H1 (cell line): ENCODE results near the gene RARRES1. TPM values are rescaled to one million over a fixed set of nuclear protein-coding genes. Genes with fewer than 3 reads are reported as not detected.

Source experiments
- BCL11A ChIP-seq, 2 experiments: IDR thresholded peaks; one replicate each; pipeline ENCODE4 v1.6.1; 2011; ENCODE audit warnings: low read depth in 2 of 2, low read length in 2 of 2, mild to moderate bottlenecking in 2 of 2
- BRCA1 ChIP-seq: IDR thresholded peaks from 2 replicates; pipeline ENCODE4 v1.6.1; 2012; ENCODE audit warnings: low read depth, low read length, improper control_type of control experiment
- EP300 ChIP-seq, 2 experiments: IDR thresholded peaks; 1 replicate in 1 of 2; 2 replicates in 1 of 2; pipeline ENCODE4 v1.6.1; 2011 to 2012; ENCODE audit warnings: low read depth in 2 of 2, low read length in 2 of 2, mild to moderate bottlenecking in 2 of 2, borderline replicate concordance in 1 of 2, inconsistent platforms in 1 of 2, moderate library complexity in 1 of 2
- HDAC2 ChIP-seq, 2 experiments: fragments of 300-600 bp in 1 of 2; sonication (generic) in 1 of 2; IDR thresholded peaks; 2 replicates each; pipeline ENCODE4 v1.6.1; 2011 to 2012; ENCODE audit warnings: low read depth in 2 of 2, low read length in 2 of 2, mild to moderate bottlenecking in 2 of 2, moderate library complexity in 2 of 2, borderline replicate concordance in 1 of 2, inconsistent platforms in 1 of 2
- POLR2AphosphoS5 ChIP-seq: IDR thresholded peaks from 2 replicates; pipeline ENCODE4 v1.6.1; 2011; ENCODE audit warnings: low read depth, low read length
- SRF ChIP-seq: IDR thresholded peaks from 2 replicates; pipeline ENCODE4 v1.6.1; 2011; ENCODE audit warnings: mild to moderate bottlenecking, low read depth, low read length, moderate library complexity
- YY1 ChIP-seq: IDR thresholded peaks from 2 replicates; pipeline ENCODE4 v1.6.1; 2011; ENCODE audit warnings: low read depth, mild to moderate bottlenecking, low read length
- polyA plus RNA-seq, 7 experiments: library from polyadenylated mRNA; depleted of rRNA in 3 of 7; stranded (reverse) in 5 of 7; unstranded in 2 of 7; fragments of >200 nt in 5 of 7; fragments of 200-250 nt in 2 of 7; gene quantifications; 1 replicate in 5 of 7; 2 replicates in 1 of 7; 4 replicates in 1 of 7; pipeline versions ENCODE4 v1.2.1 to v1.2.3, GENCODE V29; 2011 to 2013; ENCODE audit warnings: missing spikeins in 2 of 7, mixed read lengths in 2 of 7
- total RNA-seq: library from RNA; stranded (reverse); fragmentation: NEBNext Ultra II Directional; extraction: Animal tissue kit (Norgen Biotek cat#: 25700); gene quantifications from 2 replicates; pipeline ENCODE4 v1.2.1, GENCODE V29; 2021
- TF ChIP-seq, protein P1 (sequence below): fragments of 300-600 bp; sonication (generic); IDR thresholded peaks from 2 replicates; pipeline ENCODE4 v1.7.1; 2012; ENCODE audit warnings: low read length, moderate library complexity, mild to moderate bottlenecking, inconsistent platforms; ENCODE audit not compliant: insufficient replicate concordance

Gene RARRES1
- total and polyA plus RNA-seq, 2 of the 8 experiments (the other 6 are each of a cell fraction or from before 2014, with no cell fraction given) = 0.26 to 0.71 TPM

DNA sequence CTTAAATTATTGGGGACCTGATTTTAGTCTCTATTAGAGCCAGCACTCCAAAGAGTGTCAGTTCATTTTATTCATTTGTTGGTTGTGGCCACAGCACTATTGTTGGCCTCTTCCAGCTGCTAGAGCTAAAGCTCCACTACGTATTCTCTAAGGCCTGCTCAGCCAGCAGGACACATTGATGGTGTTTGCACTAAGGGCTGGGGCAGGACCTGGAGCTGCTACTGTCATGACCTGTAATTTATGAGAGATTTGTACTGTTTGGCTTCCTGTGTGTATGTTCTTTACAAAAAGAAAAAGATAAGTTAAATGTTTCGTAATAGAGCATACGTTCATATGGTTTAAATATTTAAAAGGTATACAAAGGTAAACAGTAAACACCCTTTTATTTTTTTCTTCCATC is 79.8 kb downstream of the RARRES1 start (continued):
- TF ChIP-seq, protein P1, sequence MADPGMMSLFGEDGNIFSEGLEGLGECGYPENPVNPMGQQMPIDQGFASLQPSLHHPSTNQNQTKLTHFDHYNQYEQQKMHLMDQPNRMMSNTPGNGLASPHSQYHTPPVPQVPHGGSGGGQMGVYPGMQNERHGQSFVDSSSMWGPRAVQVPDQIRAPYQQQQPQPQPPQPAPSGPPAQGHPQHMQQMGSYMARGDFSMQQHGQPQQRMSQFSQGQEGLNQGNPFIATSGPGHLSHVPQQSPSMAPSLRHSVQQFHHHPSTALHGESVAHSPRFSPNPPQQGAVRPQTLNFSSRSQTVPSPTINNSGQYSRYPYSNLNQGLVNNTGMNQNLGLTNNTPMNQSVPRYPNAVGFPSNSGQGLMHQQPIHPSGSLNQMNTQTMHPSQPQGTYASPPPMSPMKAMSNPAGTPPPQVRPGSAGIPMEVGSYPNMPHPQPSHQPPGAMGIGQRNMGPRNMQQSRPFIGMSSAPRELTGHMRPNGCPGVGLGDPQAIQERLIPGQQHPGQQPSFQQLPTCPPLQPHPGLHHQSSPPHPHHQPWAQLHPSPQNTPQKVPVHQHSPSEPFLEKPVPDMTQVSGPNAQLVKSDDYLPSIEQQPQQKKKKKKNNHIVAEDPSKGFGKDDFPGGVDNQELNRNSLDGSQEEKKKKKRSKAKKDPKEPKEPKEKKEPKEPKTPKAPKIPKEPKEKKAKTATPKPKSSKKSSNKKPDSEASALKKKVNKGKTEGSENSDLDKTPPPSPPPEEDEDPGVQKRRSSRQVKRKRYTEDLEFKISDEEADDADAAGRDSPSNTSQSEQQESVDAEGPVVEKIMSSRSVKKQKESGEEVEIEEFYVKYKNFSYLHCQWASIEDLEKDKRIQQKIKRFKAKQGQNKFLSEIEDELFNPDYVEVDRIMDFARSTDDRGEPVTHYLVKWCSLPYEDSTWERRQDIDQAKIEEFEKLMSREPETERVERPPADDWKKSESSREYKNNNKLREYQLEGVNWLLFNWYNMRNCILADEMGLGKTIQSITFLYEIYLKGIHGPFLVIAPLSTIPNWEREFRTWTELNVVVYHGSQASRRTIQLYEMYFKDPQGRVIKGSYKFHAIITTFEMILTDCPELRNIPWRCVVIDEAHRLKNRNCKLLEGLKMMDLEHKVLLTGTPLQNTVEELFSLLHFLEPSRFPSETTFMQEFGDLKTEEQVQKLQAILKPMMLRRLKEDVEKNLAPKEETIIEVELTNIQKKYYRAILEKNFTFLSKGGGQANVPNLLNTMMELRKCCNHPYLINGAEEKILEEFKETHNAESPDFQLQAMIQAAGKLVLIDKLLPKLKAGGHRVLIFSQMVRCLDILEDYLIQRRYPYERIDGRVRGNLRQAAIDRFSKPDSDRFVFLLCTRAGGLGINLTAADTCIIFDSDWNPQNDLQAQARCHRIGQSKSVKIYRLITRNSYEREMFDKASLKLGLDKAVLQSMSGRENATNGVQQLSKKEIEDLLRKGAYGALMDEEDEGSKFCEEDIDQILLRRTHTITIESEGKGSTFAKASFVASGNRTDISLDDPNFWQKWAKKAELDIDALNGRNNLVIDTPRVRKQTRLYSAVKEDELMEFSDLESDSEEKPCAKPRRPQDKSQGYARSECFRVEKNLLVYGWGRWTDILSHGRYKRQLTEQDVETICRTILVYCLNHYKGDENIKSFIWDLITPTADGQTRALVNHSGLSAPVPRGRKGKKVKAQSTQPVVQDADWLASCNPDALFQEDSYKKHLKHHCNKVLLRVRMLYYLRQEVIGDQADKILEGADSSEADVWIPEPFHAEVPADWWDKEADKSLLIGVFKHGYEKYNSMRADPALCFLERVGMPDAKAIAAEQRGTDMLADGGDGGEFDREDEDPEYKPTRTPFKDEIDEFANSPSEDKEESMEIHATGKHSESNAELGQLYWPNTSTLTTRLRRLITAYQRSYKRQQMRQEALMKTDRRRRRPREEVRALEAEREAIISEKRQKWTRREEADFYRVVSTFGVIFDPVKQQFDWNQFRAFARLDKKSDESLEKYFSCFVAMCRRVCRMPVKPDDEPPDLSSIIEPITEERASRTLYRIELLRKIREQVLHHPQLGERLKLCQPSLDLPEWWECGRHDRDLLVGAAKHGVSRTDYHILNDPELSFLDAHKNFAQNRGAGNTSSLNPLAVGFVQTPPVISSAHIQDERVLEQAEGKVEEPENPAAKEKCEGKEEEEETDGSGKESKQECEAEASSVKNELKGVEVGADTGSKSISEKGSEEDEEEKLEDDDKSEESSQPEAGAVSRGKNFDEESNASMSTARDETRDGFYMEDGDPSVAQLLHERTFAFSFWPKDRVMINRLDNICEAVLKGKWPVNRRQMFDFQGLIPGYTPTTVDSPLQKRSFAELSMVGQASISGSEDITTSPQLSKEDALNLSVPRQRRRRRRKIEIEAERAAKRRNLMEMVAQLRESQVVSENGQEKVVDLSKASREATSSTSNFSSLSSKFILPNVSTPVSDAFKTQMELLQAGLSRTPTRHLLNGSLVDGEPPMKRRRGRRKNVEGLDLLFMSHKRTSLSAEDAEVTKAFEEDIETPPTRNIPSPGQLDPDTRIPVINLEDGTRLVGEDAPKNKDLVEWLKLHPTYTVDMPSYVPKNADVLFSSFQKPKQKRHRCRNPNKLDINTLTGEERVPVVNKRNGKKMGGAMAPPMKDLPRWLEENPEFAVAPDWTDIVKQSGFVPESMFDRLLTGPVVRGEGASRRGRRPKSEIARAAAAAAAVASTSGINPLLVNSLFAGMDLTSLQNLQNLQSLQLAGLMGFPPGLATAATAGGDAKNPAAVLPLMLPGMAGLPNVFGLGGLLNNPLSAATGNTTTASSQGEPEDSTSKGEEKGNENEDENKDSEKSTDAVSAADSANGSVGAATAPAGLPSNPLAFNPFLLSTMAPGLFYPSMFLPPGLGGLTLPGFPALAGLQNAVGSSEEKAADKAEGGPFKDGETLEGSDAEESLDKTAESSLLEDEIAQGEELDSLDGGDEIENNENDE = no peak
- TF ChIP-seq HDAC2 (IDR thresholded peaks at IDR 0.05; ENCODE audit: borderline replicate concordance in 1 of 2, low read depth in 2 of 2, low read length in 2 of 2) = no peak
- no peak for TF ChIP-seq EP300 (IDR thresholded peaks at IDR 0.05; ENCODE audit: borderline replicate concordance in 1 of 2, low read depth in 2 of 2, low read length in 2 of 2)
- TF ChIP-seq SRF = no peak
- no peak for TF ChIP-seq POLR2AphosphoS5
- no peak for TF ChIP-seq BCL11A (IDR thresholded peaks at IDR 0.05; ENCODE audit: low read depth in 2 of 2, low read length in 2 of 2)
- no peak for TF ChIP-seq YY1
- no peak for TF ChIP-seq BRCA1
